ENCODE results near the gene KLHL40.

KLHL40 gene

DNA sequence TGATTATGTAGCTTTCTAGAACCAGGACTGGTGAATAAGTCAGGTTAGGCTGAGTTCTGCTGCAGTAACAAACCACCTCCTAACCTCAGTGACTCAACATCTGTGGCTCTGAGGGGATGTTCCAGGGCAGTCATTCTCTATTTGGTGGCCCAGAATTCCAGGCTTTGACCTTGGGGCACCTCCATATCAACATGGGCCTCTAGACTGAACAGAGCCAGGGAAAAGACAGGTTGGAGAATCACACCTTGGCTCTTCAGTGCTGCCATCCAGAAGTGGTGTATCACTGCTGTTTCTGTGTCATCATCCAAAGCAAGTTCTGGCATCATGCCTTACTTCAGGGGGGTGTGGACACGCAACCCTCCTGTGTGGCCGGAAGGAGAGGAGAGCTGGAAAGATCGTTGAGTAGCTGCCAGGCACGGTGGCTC lies 16.5 kb upstream of the KLHL40 start:
- no peak for DNase-seq (ENCODE audit: low read depth)

DNA sequence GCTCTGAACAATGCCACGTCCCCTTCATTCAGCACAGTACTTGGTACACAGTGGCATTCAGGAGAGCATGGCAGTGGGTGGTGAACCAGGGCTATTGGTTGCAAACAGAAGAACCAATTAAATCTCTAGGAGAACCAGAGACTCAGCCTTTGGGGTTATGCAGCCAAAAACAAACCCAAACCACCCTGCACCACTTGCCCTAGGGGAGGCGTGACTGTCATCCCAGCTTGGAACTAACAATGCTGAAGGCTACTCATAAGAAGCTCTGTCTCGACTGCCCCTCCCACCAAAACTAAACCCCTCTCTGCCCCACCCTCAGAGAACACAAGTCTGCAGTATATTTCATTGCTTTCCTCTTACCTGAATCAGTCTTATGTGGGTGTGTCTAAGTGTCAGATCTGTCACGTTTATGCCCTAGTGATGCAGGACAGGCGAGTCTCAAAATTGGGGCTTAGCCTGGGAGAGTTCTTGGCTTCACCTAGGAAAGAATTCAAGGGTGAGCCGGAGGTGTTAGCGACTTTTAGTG lies 15.2 kb upstream of the KLHL40 start:
- no peak for DNase-seq (ENCODE audit: low read depth)

DNA sequence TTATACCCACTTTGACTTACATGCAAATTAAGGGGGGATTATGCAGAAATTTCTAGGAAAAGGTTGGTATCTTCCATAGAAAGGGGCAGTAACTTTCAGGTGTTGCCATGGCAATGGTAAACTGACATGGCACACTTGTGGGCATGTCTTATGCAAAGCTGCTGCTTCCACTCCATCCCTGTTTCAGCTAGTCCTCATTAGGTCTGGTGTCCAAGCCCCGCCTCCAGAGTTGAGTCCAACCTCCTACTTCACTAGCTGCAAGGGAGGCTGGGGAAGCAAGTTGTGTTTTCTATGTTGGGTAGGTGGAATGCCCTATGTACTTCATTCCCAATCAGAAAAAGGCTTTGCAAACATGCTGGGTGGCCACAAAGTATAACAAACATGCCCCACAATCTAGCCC lies 14.7 kb upstream of the KLHL40 start:
- no peak for DNase-seq (ENCODE audit: low read depth)

DNA sequence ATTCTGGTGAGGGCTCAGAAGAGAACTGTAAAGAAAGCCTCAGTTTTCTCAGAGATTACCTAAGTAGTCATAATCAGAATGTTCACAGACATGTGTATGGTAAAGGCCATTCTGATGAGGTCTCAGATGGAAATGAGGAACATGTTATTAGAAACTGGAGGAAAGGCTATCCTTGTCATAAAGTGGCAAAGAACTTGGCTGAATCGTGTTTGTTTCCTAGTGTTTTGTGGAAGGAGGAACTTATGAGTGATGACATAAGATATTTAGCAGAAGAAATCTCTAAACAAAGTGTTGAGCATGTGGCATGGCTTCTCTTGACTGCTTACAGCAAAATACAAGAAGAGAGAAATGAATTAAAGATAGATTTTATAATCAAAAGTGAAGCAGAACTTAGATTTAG lies 12.8 kb upstream of the KLHL40 start:
- no peak for DNase-seq (ENCODE audit: low read depth)

DNA sequence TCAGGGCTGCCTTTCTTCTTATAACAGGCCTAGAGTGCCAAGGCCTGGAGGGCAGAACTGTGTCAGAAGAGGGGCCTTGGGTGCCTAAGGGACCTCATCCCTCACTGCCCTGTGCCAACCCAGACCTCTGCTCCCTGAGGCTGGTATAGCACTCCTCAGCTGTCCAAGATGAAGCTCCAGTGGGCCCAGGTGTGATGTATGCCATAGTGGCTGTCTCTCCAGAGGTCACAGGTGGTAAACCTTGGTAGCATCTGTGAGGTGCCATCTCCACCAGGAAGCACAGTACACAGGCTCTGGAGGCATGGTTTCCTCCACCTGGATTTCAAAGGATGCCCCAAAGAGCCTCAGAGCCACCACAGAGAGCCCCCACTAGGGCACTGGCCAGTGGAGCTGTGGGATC lies 12.3 kb upstream of the KLHL40 start:
- DNase-seq (ENCODE audit: low read depth): no peak

DNA sequence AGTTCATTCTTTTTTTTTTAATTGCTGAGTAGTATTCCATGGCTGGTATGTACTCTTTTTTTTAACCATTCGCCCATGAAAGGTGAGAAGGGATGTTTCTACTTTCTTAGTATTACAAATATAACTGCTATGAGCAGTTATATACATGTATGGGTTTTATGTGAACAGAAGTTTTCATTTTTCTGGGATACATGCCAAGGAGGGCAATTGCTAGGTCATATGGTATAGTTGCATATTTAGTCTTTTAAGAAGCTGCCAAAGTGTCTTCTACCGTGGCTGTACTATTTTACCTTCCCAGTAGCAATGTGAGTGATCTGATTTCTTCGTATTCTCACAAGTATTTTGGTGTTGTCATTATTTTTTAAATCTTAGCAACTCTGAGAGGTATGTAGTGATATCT lies 11.2 kb upstream of the KLHL40 start:
- DNase-seq (ENCODE audit: low read depth): no peak

DNA sequence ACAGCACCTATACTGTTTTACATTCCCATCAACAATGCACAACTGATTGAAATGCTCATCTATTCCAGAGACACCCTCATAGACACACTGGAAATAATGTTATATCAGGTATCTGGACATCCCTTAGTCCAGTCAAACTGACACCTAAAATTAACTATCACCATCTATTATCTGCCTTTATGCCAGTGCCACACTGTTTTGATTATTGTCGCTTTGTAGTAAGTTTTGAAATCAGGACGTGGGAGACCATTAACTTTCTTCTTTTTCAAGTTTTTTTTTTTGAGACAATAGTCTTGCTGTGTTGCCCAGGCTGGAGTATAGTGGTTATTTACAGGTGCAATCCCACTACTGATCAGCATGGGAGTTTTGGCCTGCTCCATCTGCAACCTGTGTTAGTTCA lies 9.4 kb upstream of the KLHL40 start:
- no peak for DNase-seq (ENCODE audit: low read depth)

DNA sequence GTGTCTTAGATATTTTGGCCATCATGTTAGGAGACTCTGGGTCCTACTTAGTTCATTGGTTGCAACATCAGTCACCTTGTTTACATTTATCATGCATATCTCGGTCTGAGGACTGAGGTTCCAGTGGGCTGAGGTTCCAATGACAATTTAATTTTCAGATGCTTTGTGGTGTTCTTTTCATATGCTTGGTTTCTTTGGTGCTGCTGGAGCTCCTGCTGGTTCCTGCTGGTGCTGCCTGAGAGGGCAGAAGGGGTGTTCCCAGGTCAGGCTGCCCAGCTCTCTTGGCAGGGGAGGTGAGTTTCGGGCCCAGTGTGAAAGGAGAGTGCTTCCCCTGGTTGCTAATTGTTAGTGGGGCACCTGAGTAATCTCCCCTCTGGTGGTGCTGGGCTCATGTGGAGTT lies 6.9 kb upstream of the KLHL40 start:
- DNase-seq (ENCODE audit: low read depth): no peak

DNA sequence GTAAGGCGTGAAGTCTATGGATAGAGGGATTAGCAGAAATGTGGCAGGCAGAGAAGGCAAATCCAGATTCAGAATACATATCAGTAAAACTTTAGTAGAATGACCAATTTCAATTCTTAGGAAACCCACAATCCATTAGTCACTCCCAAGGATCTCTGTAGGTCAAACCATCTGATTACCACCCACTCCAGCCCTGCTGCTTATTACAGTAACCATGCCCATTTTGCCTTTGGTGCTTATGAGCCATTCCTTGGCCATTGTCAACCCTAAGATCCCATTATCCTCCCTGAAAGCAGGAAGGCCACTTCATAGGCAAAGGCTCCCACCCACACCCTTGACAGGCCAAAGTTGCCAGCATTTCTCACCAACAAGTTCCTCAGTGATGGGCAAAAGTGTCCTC lies 5.1 kb upstream of the KLHL40 start:
- peak; percentile 29 for DNase-seq (ENCODE audit: low read depth)

DNA sequence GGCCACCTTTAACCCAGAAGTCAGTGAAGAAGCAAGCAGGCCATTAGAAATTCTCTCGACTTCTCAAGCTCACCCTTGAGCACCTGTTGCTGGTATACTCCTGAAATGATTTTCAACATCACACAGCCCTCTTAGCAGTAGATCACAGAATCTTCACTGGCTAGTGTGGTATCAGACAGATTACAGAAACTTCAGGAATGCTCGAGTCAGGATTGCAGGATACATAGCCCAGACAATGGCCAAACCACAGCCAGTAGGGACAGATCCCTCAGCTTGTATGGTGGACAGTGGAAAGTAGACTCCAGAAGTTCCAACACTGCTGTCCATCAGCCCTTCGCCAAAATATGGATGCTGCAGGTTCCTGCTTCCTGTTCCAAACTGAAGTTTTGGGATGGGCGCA lies 4.5 kb upstream of the KLHL40 start:
- DNase-seq (ENCODE audit: low read depth): peak; percentile 13

DNA sequence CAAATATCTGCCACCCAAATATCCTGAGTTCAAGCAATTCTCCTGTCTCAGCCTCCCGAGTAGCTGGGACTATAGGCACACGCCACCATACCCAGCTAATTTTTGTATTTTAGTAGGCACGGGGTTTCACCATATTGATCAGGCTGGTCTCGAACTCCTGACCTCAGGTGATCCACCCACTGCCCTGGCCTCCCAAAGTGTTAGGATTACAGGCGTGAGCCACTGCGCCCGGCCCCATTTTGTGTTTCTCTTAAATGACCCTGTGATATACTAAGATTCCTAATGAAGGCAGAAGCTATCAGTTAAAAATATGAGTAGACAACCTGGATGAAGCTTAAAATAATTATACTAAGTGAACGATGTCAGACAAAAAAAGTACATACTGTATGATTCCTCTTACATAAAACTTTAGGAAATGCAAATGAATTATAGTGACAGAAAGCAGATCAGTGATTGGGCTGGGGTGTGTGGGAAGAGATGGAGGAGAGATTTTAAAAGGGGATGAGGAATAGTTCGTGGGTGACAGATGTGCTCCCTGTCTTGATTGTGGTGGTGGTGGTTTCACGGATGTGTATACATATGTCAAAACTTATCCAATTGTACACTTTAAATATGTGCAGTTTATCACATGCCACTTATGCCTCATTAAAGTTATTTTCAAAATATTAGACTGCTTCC lies 3.8 kb upstream of the KLHL40 start:
- DNase-seq (ENCODE audit: low read depth): no peak

DNA sequence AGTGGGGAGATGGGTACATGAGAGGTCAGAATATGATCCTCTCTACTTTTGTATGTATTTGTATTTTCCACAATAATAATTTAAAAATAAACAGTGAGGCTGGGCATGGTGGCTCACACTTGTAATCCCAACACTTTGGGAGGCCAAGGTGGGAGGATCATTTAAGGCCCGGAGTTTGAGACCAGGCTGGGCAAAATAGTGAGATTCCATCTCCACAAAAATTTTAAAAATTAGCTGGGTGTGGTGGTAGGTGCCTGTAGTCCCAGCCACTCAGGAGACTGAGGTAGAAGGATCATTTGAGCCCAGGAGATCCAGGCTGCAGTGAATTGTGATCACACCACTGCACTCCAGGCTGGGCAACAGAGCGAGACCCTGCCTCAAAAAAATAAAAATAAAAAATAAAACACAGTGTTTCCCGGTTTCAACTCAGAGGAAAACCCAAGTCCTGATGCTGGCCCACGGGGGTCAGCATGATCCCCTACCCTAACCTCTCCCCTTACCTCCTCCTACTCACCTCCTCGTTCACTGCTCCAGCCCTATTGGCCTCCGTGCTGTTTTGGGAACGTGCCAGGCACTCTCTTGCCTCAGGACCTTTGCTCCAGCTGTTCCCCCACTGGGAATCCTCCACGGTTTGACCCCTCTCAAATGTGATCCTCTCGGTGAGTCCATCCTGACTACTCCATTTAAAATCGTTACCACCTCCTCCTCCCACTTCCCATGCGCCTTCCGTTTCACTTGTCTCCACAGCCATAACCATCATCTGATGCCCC lies 2.9 kb upstream of the KLHL40 start:
- no peak for DNase-seq (ENCODE audit: low read depth)

DNA sequence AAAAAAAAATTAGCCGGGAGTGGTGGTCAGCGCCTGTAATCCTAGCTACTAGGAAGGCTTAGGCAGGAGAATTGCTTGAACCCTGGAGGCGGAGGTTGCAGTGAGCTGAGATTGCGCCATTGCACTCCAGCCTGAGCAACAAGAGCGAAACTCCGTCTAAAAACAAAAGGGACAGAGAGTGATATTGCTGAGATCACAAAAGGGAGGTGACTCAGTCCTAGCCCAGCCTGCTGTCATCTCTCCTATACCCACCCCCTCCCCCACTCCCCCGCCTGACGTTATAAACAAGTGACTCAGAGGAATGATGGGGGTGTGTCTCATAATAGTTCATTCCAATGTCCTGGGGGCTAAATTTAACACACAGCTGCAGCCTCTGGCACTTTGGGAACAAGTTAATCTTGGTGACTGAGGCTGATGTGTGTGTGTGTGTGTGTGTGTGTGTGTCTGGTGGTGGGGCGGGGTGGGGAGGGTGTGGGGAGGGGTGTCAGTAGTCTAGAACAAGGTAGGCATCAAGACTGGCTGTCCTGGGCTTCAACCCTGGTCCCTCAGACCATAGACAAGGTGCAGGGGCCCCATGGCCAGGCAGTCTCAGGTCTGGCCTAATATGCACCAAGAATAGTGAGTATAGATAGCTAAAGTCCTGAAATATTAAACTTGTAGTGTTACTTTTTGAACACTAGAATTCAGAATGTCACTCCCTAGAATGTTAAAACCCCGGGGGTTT lies 1.3 kb upstream of the KLHL40 start:
- DNase-seq (ENCODE audit: low read depth): peak; percentile 92

DNA sequence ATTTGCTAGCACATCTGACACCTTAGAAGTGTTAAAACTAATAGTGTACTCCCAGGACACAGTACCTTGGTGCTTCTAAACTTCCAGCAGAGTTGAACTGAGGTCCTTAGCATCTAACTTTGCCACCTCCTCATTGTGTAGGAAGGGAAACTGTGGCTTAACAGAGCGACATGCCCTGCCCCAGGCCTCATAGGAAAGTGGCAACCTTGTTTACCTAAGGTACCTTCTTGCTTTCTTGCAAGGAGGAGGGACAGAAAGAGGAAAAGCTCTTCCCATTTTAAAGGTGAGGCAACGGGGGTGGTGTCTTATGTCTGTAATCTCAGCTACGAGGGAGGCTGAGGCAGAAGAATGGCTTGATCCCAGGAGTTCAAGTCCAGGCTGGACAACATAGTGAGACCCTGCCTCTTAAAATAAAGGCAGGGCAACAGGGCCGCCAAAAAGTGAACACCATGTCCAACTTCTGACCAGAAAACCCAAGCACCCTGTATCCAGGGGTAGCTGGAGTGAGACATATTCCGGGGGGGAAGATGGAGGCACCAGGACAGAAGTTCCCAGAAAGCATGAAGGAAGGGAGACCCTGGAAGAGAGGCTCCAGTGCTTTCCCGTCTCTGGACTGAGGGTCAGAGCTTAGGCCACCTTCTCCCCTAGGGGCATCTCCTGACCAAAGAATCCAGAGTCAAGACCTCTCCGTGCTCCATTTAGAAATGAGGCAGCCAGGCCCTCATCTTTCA lies 540 bp upstream of the KLHL40 start:
- DNase-seq (ENCODE audit: low read depth): no peak

DNA sequence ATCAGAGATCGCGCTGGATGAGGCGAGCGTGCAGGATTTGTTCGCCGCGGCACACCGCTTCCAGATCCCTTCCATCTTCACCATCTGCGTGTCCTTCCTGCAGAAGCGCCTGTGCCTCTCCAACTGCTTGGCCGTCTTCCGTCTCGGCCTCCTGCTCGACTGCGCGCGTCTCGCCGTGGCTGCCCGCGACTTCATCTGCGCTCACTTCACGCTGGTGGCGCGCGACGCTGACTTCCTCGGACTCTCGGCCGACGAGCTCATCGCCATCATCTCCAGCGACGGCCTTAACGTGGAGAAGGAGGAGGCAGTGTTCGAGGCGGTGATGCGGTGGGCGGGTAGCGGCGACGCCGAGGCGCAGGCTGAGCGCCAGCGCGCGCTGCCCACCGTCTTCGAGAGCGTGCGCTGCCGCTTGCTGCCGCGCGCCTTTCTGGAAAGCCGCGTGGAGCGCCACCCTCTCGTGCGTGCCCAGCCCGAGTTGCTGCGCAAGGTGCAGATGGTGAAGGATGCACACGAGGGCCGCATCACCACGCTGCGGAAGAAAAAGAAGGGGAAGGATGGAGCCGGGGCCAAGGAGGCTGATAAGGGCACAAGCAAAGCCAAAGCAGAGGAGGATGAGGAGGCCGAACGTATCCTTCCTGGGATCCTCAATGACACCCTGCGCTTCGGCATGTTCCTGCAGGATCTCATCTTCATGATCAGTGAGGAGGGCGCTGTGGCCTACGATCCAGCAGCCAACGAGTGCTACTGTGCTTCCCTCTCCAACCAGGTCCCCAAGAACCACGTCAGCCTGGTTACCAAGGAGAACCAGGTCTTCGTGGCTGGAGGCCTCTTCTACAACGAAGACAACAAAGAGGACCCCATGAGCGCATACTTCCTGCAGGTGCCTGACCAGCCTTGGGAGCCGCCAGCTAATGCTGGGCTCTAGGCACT lies 819 bp downstream of the KLHL40 start:
- no peak for DNase-seq (ENCODE audit: low read depth)

DNA sequence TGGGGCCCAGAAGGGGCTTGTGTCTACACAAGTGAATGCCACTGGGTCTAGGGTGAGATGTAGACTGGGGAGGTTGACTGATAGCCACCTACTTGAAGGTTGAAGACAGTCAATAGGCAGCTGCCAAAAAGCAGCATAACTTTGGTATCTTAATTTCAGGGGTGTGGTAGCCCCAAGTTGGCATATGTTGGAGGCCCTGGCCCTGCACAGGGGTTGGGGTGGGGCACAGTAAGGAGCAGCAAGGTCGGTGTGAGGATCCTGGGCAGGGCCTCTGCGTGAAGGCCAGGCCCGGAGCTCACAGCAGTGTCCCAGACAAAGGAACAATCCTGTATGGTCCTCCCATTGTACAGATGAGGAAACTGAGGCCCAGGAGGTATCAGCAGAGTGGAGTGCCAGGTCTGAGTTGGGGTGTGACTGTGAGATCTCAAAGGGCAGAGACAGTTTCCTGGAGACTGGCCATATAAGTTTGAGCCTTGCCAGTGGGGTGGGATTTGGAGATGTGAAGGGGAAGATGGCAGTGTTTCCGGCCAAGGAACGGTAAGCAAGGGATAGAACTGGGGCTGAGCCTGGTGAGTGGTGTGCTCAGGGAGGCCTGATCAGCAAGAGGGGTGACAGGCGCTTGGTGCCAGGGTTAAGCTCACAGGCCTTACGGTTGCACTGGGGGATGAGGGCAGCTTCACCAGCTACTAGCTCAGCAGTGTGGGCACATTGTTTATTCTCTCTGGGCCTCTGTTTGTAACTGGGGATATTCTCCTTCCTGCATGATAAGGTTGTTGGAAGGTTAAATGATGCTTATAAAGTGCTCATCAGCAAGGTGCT lies 1.7 kb downstream of the KLHL40 start:
- no peak for DNase-seq (ENCODE audit: low read depth)

DNA sequence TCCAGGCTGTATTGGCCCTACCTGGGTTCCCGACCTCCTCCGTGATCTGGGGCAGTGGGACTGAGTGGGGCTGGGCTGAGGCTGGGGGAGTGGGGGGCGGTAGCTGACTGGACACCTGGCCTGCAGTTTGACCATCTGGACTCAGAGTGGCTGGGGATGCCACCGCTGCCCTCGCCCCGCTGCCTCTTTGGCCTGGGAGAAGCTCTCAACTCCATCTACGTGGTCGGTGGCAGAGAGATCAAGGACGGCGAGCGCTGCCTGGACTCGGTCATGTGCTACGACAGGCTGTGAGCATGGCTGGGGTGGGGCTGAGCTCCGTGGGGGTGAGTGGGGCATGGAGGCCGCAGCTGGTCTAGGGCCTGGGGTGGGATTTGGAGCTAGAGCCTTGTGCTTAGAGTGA lies 2.7 kb downstream of the KLHL40 start:
- no peak for DNase-seq (ENCODE audit: low read depth)

DNA sequence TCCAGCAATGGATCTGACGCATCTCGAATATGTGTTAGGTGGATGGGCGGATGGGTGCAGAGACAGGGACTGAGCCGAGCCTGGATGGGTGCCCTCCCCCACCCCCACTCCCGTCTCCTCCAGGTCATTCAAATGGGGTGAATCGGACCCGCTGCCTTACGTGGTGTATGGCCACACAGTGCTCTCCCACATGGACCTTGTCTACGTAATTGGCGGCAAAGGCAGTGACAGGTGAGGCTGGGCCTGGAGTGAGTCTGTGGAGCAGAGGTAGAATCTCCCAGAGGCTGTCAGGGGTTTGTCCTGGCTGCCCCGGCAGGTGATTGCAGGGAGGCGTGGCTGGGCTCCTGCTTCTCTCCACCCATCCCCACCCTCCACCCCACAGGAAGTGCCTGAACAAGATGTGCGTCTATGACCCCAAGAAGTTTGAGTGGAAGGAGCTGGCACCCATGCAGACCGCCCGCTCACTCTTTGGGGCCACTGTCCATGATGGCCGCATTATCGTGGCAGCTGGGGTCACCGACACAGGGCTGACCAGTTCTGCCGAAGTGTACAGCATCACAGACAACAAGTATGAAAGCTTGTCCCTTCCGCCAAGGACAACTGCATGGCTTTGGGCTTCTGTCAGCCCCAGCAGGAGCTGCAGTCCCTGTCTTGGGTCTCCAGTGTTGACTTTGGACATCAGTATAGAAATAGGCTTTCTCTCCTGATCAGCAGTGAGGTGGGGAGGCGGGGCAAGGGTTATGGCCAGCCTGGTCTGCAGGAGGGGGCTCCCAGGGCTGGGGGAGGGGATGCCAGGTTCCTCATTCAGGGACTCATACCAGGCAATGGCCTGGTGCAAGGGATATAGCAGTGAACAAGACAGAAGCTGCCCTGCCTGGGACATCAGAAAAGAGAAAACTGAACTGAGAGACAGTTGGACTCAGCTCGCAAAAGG lies 3.4 kb downstream of the KLHL40 start:
- DNase-seq (ENCODE audit: low read depth): no peak

DNA sequence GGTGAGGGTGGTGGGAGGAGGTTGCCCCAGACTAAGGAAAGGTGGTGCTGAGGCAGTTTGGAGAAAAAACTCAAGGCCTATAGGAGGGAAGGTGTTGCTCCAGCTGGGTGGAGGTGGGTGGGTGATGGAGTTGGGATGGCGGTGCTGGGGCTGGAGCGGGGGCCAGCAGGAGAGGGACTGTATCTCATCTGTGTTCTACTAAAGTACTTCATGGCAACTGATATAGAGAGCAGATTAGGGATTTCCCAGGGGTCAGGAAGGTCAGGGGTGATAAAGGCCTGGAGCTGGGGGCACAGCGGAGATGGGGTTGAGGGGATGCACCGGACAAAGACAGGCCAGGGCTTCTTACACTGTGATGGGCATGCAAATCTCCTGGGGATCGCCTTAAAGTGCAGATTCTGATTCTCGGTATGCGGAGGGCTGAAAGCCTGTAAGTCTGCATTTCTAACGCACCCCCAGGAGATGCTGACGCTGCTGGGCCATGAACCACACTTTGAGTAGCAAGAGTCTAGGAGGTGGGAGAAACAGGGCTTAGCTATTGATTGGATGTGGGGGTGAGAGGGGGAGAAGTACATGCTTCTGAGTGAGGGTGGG lies 4.2 kb downstream of the KLHL40 start:
- DNase-seq (ENCODE audit: low read depth): no peak

Data from amniotic epithelial cell (primary cell).